Caco-2 (cell line): ENCODE data around the gene NCKAP5. TPM values are rescaled to one million over a fixed set of nuclear protein-coding genes. Genes with fewer than 3 reads are reported as not detected.

Experiments
- BruUV-seq: library from RNA; stranded (reverse); fragments of 400-500 nt; replicated peaks from 2 replicates; lab custom pipeline; 2021; lab: Mats Ljungman, UMichigan
- CTCF ChIA-PET: fragments of 300-600 bp; sonication (Branson Sonifier 250); formaldehyde crosslinking; loops from one replicate; lab custom pipeline; 2022; ENCODE audit warnings: antibody characterized with exemption; lab: Charles Lee
- POLR2A ChIA-PET: fragments of 300-600 bp; sonication (Branson Sonifier 250); formaldehyde crosslinking; loops from one replicate; lab custom pipeline; 2022; ENCODE audit warnings: antibody characterized with exemption; lab: Charles Lee
- DNase-seq, 2 experiments: peaks; one replicate each; pipeline versions ENCODE4 v3.0.0 to v3.0.0-alpha.2; 2020 to 2022
- H3K27me3 ChIP-seq: replicated peaks from 2 replicates; pipeline ENCODE4 v1.6.0; 2011; ENCODE audit warnings: low read length; ENCODE audit not compliant: control insufficient read depth, insufficient read depth
- H3K36me3 ChIP-seq: 2 replicates; pipeline ENCODE4 v1.5.1; 2011; ENCODE audit warnings: low read length; ENCODE audit not compliant: control insufficient read depth, insufficient read depth
- H3K4me1 ChIP-seq: fragments of 250-450 bp; sonication (Bioruptor Pico); 2 replicates; pipeline ENCODE4 v1.5.1; 2020; ENCODE audit warnings: mild to moderate bottlenecking
- H3K4me3 ChIP-seq: 2 replicates; pipeline ENCODE4 v1.5.1; 2011; ENCODE audit warnings: low read depth, mild to moderate bottlenecking, control low read depth, low read length
- H3K9me3 ChIP-seq: fragments of 250-450 bp; sonication (Bioruptor Pico); 2 replicates; pipeline ENCODE4 v1.5.1; 2020; ENCODE audit warnings: mild to moderate bottlenecking, moderate library complexity
- H3K27ac Mint-ChIP-seq: one replicate; pipeline ENCODE4 v1.8.0; 2022; ENCODE audit warnings: mixed read lengths; ENCODE audit not compliant: unreplicated experiment
- H3K27me3 Mint-ChIP-seq: one replicate; pipeline ENCODE4 v1.8.0; 2022; ENCODE audit warnings: mixed read lengths; ENCODE audit not compliant: insufficient read depth, unreplicated experiment
- H3K36me3 Mint-ChIP-seq: one replicate; pipeline ENCODE4 v1.8.0; 2022; ENCODE audit warnings: mild to moderate bottlenecking, mixed read lengths; ENCODE audit not compliant: insufficient read depth, unreplicated experiment
- H3K4me1 Mint-ChIP-seq: one replicate; pipeline ENCODE4 v1.8.0; 2022; ENCODE audit warnings: low read depth, mixed read lengths; ENCODE audit not compliant: unreplicated experiment
- H3K4me3 Mint-ChIP-seq: one replicate; pipeline ENCODE4 v1.8.0; 2022; ENCODE audit warnings: mild to moderate bottlenecking, moderate library complexity, mixed read lengths; ENCODE audit not compliant: unreplicated experiment
- H3K9me3 Mint-ChIP-seq: one replicate; pipeline ENCODE4 v1.8.0; 2022; ENCODE audit warnings: mixed read lengths; ENCODE audit not compliant: unreplicated experiment
- CTCF ChIP-seq, 2 experiments: fragments of 200-600 bp in 1 of 2; IDR thresholded peaks; 1 replicate in 1 of 2; 2 replicates in 1 of 2; pipeline versions ENCODE4 v1.5.1 to v1.8.0; 2011 to 2022; ENCODE audit warnings: antibody characterized with exemption in 1 of 2, control low read depth in 1 of 2, inconsistent platforms in 1 of 2, low read depth in 1 of 2, low read length in 1 of 2, mild to moderate bottlenecking in 1 of 2, moderate library complexity in 1 of 2; ENCODE audit not compliant: insufficient read depth in 1 of 2, severe bottlenecking in 1 of 2, unreplicated experiment in 1 of 2
- intact Hi-C: fragments of 100-400 bp; cut with micrococcal nuclease; formaldehyde crosslinking; loops from one replicate; pipeline ENCODE4 v1.10.0; 2022; ENCODE audit not compliant: unreplicated experiment
- total RNA-seq: library from RNA; stranded (reverse); gene quantifications from 2 replicates; pipeline ENCODE4 v1.2.3, GENCODE V29; 2022

NCKAP5 gene
- total RNA-seq, 1 experiment from 2014 or later: 3.8 TPM

- POLR2A ChIA-PET: no interaction called here
- DNase-seq: no peak
- H3K27ac Mint-ChIP-seq: no peak overlapping the region
- no peaks in the 10 kb centered on the region for H3K36me3 ChIP-seq
- no TSS peak for BruUV-seq
- no peaks in the 10 kb centered on the region for H3K9me3 ChIP-seq
- no peaks in the 10 kb centered on the region for H3K36me3 Mint-ChIP-seq
- peaks cover 4% of the 10 kb centered on the region for H3K27me3 Mint-ChIP-seq
- TF ChIP-seq CTCF (IDR thresholded peaks at IDR 0.05; ENCODE audit: insufficient read depth in 1 of 2, low read depth in 1 of 2, low read length in 1 of 2, severe bottlenecking in 1 of 2, unreplicated experiment in 1 of 2): no peak
- no peak overlapping the region for H3K4me3 ChIP-seq
- no peak overlapping the region for H3K4me3 Mint-ChIP-seq
- no peaks in the 10 kb centered on the region for H3K9me3 Mint-ChIP-seq
- intact Hi-C loops: no loop called here
- no peaks in the 10 kb centered on the region for H3K27me3 ChIP-seq
- no peaks in the 10 kb centered on the region for H3K4me1 Mint-ChIP-seq
- CTCF ChIA-PET: interaction anchor here (0.7 kb wide), 1 partner anchor 117 kb away, joined by 6 read pairs; no protein-coding TSS in a partner anchor
- H3K4me1 ChIP-seq: no peaks in the 10 kb centered on the region
These were observed 619.2 kb downstream of the NCKAP5 start for GRCh38 chr2:132949108-132949507.

- DNase-seq: no peak
- H3K27me3 ChIP-seq: no peaks in the 10 kb centered on the region
- no peak overlapping the region for H3K4me3 ChIP-seq
- TF ChIP-seq CTCF (IDR thresholded peaks at IDR 0.05; ENCODE audit: insufficient read depth in 1 of 2, low read depth in 1 of 2, low read length in 1 of 2, severe bottlenecking in 1 of 2, unreplicated experiment in 1 of 2): no peak
- H3K9me3 ChIP-seq: no peaks in the 10 kb centered on the region
- Mint-ChIP-seq H3K4me1 (no peaks in the 10 kb centered on the region), H3K27ac (no peak overlapping the region), H3K9me3 (no peaks in the 10 kb centered on the region), H3K4me3 (no peak overlapping the region), H3K36me3 (no peaks in the 10 kb centered on the region), H3K27me3 (peaks cover 4% of the 10 kb centered on the region)
- no peaks in the 10 kb centered on the region for H3K4me1 ChIP-seq
- CTCF ChIA-PET: no interaction called here
- POLR2A ChIA-PET: no interaction called here
- H3K36me3 ChIP-seq: no peaks in the 10 kb centered on the region
- intact Hi-C loops: no loop called here
- BruUV-seq: no TSS peak
These were observed 620.1 kb downstream of the NCKAP5 start for GRCh38 chr2:132948211-132948610.

GRCh38 chr2:132943829-132944228 lies 624.4 kb downstream of the NCKAP5 start:
- Histone ChIP-seq H3K36me3 (no peaks in the 10 kb centered on the region), H3K9me3 (no peaks in the 10 kb centered on the region), H3K4me1 (no peaks in the 10 kb centered on the region), H3K4me3 (no peak overlapping the region), H3K27me3 (no peaks in the 10 kb centered on the region)
- no peak for TF ChIP-seq CTCF (IDR thresholded peaks at IDR 0.05; ENCODE audit: insufficient read depth in 1 of 2, low read depth in 1 of 2, low read length in 1 of 2, severe bottlenecking in 1 of 2, unreplicated experiment in 1 of 2)
- intact Hi-C loops: no loop called here
- peaks cover 4% of the 10 kb centered on the region for H3K27me3 Mint-ChIP-seq
- no peak overlapping the region for H3K4me3 Mint-ChIP-seq
- POLR2A ChIA-PET: no interaction called here
- no peaks in the 10 kb centered on the region for H3K4me1 Mint-ChIP-seq
- no peak for DNase-seq
- CTCF ChIA-PET: no interaction called here
- H3K27ac Mint-ChIP-seq: no peak overlapping the region
- BruUV-seq: no TSS peak
- no peaks in the 10 kb centered on the region for H3K9me3 Mint-ChIP-seq
- H3K36me3 Mint-ChIP-seq: no peaks in the 10 kb centered on the region
